Endodermal cell (in vitro differentiated cells): ENCODE data around the gene FNBP1. TPM values are rescaled to one million over a fixed set of nuclear protein-coding genes. Genes with fewer than 3 reads are reported as not detected.
"Not testable (repeated sequence)": the region's sequence is repeated elsewhere in the genome, so short reads cannot be mapped to it uniquely, and the experiment has no call there.

ENCODE experiments used
- DNase-seq: peaks from one replicate; pipeline ENCODE4 v3.0.0-alpha.2; 2017
- H3K27ac ChIP-seq: 2 replicates; pipeline ENCODE4 v1.5.1; 2013; ENCODE audit warnings: mild to moderate bottlenecking, low read depth, low read length, moderate library complexity
- H3K27me3 ChIP-seq: 2 replicates; pipeline ENCODE4 v1.6.1; 2013; ENCODE audit warnings: mild to moderate bottlenecking, low read length, moderate library complexity; ENCODE audit not compliant: insufficient read depth, control insufficient read depth, poor library complexity, severe bottlenecking
- H3K36me3 ChIP-seq: 2 replicates; pipeline ENCODE4 v1.7.0; 2013; ENCODE audit warnings: mild to moderate bottlenecking, low read length, moderate library complexity; ENCODE audit not compliant: control insufficient read depth, insufficient read depth
- H3K4me1 ChIP-seq: one replicate; pipeline ENCODE4 v1.7.0; 2013; ENCODE audit warnings: low read length; ENCODE audit not compliant: control insufficient read depth, insufficient read depth
- H3K4me3 ChIP-seq: 2 replicates; pipeline ENCODE4 v1.5.1; 2013; ENCODE audit warnings: mild to moderate bottlenecking, low read length, moderate library complexity
- H3K9ac ChIP-seq: 2 replicates; pipeline ENCODE4 v1.6.1; 2013; ENCODE audit warnings: mild to moderate bottlenecking, low read length, moderate library complexity; ENCODE audit not compliant: poor library complexity, severe bottlenecking; ENCODE audit errors: extremely low read depth
- H3K9me3 ChIP-seq: 2 replicates; pipeline ENCODE4 v1.6.1; 2013; ENCODE audit warnings: mild to moderate bottlenecking, low read length, moderate library complexity; ENCODE audit not compliant: control insufficient read depth
- H3K27ac Mint-ChIP-seq: 2 replicates; pipeline ENCODE4 v1.8.0; 2020; ENCODE audit warnings: mixed read lengths
- H3K27me3 Mint-ChIP-seq: 2 replicates; pipeline ENCODE4 v1.8.0; 2021; ENCODE audit warnings: mild to moderate bottlenecking, mixed read lengths; ENCODE audit not compliant: insufficient read depth
- H3K36me3 Mint-ChIP-seq: 2 replicates; pipeline ENCODE4 v1.8.0; 2020; ENCODE audit warnings: low read depth, mixed read lengths
- H3K4me1 Mint-ChIP-seq: 2 replicates; pipeline ENCODE4 v1.8.0; 2020; ENCODE audit warnings: mixed read lengths
- H3K4me3 Mint-ChIP-seq: 2 replicates; pipeline ENCODE4 v1.8.0; 2020; ENCODE audit warnings: mild to moderate bottlenecking, moderate library complexity, mixed read lengths
- H3K9me3 Mint-ChIP-seq: 2 replicates; pipeline ENCODE4 v1.8.0; 2020; ENCODE audit warnings: mild to moderate bottlenecking, mixed read lengths
- WGBS, 2 experiments: methylation state at CpG; one replicate each; pipeline versions ENCODE4 v1.1.5 to v1.1.7; 2013; ENCODE audit warnings: missing lambda C conversion rate in 2 of 2, mixed read lengths in 1 of 2; ENCODE audit not compliant: insufficient coverage in 1 of 2, insufficient read length in 1 of 2; 5-methylcytosine and 5-hydroxymethylcytosine counted together
- total RNA-seq, 2 donors: library from RNA; stranded (reverse); fragmentation: NEBNext Ultra II Directional in 1 of 2; extraction: Animal tissue kit (Norgen Biotek cat#: 25700) in 1 of 2; gene quantifications; 2 replicates in 1 of 2; 3 replicates in 1 of 2; pipeline ENCODE4 v1.2.1, GENCODE V29; 2021
- TF ChIP-seq, protein P1 (sequence below): fragments of 200-600 bp; sonication (generic); conservative IDR thresholded peaks from 2 replicates; pipeline ENCODE4 v1.5.0; 2021; ENCODE audit warnings: antibody characterized with exemption, mild to moderate bottlenecking

Gene FNBP1
- total RNA-seq, 2 donors from 2014 or later = 41.4 to 43.3 TPM

DNA sequence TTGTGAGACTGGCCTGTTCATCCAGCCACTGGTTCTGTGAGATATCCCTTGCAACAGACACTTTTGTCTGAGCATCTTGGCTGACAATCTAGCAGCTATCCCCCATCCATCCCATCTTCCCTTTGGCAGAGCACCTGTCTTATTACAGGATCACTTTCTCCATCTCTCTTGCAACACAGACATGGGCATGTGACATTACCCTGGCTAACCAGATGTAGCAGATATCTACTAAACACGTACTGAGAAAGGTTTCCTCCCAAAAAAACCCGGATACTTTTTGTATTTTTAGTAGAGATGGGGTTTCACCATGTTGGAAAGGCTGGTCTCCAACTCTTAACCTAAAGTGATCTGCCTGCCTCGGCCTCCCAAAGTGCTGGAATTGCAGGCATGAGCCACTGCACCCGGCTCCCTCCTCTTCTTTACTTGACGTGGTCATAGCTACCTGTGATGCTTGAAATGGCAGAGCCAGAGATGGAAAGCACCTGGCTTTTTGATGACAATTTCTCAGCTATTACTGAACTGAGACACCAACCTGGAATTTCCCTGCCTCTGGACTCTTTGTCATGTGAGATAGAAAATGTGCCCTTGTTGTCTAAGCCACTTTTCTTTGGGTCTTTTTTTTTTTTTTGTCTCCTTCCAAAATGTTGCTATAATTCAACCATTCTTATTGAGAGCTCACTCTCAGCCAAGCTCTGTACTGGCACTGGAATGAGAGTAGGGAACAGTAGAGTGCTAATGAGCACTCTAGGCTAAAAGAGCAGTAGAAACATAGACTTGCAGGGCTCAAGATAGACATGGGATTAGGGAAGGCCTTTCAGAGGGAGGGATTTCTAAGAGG, 32.6 kb downstream of the FNBP1 start:
- WGBS, 2 experiments = 82 to 95% methylated on average over 3 to 5 of the region's 5 CpGs
- H3K27ac ChIP-seq = no peak overlapping the region

DNA sequence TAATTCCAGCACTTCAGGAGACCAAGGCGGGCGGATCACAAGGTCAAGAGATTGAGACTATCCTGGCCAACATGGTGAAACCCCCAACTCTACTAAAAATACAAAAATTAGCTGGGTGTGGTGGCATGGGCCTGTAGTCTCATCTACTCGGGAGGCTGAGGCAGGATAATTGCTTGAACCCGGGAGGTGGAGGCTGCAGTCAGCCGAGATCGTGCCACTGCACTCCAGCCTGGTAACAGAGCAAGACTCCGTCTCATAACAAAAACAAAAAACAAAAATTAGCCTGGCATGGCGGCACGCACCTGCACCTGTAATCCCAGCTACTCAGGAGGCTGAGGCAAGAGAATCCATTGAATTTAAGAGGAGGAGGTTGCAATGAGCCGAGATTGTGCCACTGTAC, 33.4 kb downstream of the FNBP1 start:
- H3K9ac ChIP-seq, H3K4me1 ChIP-seq, H3K36me3 ChIP-seq, H3K27ac Mint-ChIP-seq, H3K9me3 Mint-ChIP-seq, H3K9me3 ChIP-seq, H3K27ac ChIP-seq, H3K27me3 ChIP-seq, DNase-seq, H3K4me3 Mint-ChIP-seq, H3K4me1 Mint-ChIP-seq, H3K4me3 ChIP-seq, H3K36me3 Mint-ChIP-seq, H3K27me3 Mint-ChIP-seq: not testable (repeated sequence)
- 86 to 87% methylated on average over 6 to 10 of the region's 10 CpGs for WGBS, 2 experiments

More for the DNA sequence above, 32.6 kb downstream of the FNBP1 start:
- Histone ChIP-seq H3K4me1 (no peaks in the 10 kb centered on the region), H3K4me3 (no peak overlapping the region), H3K27me3 (no peaks in the 10 kb centered on the region), H3K9ac (no peak overlapping the region), H3K36me3 (no peaks in the 10 kb centered on the region), H3K9me3 (no peaks in the 10 kb centered on the region)
- Mint-ChIP-seq H3K4me3 (no peak overlapping the region), H3K27me3 (no peaks in the 10 kb centered on the region), H3K36me3 (peaks cover 2% of the 10 kb centered on the region), H3K27ac (no peak overlapping the region), H3K4me1 (no peaks in the 10 kb centered on the region), H3K9me3 (no peaks in the 10 kb centered on the region)
- no peak for DNase-seq
- TF ChIP-seq, protein P1, sequence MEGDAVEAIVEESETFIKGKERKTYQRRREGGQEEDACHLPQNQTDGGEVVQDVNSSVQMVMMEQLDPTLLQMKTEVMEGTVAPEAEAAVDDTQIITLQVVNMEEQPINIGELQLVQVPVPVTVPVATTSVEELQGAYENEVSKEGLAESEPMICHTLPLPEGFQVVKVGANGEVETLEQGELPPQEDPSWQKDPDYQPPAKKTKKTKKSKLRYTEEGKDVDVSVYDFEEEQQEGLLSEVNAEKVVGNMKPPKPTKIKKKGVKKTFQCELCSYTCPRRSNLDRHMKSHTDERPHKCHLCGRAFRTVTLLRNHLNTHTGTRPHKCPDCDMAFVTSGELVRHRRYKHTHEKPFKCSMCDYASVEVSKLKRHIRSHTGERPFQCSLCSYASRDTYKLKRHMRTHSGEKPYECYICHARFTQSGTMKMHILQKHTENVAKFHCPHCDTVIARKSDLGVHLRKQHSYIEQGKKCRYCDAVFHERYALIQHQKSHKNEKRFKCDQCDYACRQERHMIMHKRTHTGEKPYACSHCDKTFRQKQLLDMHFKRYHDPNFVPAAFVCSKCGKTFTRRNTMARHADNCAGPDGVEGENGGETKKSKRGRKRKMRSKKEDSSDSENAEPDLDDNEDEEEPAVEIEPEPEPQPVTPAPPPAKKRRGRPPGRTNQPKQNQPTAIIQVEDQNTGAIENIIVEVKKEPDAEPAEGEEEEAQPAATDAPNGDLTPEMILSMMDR = no peak

DNA sequence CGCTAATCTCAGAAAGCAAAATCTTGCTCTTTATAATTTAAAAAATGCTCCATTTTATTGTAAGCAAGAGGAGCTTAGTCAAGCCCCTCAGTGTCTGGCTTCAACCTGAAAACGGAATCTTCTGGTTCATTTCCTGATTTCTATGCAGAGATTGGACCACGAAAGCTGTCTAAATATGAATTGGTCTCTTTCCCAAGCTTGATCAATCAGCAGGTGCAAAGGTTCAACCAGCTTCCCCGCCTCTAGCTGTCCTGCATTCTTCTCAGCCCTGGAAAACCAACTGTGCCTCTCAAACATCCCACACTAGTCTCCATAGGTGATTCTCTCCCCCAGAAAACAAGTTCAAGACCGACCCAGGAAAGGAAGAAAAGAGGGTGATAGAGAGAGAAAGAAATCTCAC, 34.5 kb downstream of the FNBP1 start:
- Histone ChIP-seq H3K9me3 (no peaks in the 10 kb centered on the region), H3K4me1 (no peaks in the 10 kb centered on the region), H3K36me3 (no peaks in the 10 kb centered on the region), H3K27ac (no peak overlapping the region), H3K4me3 (no peak overlapping the region), H3K27me3 (no peaks in the 10 kb centered on the region), H3K9ac (no peak overlapping the region)
- DNase-seq = no peak
- Mint-ChIP-seq H3K4me1 (no peaks in the 10 kb centered on the region), H3K9me3 (no peaks in the 10 kb centered on the region), H3K4me3 (no peak overlapping the region), H3K27me3 (no peaks in the 10 kb centered on the region), H3K36me3 (peaks cover 2% of the 10 kb centered on the region), H3K27ac (no peak overlapping the region)
- TF ChIP-seq, protein P1 = no peak
- 92 to 96% methylated on average over 2 to 4 of the region's 5 CpGs for WGBS, 2 experiments

GRCh38 chr9:130006952-130007351, 36.0 kb downstream of the FNBP1 start:
- not testable (repeated sequence) for H3K4me1 ChIP-seq, H3K27ac Mint-ChIP-seq, H3K4me1 Mint-ChIP-seq, H3K9me3 ChIP-seq, H3K27me3 ChIP-seq, H3K27ac ChIP-seq, H3K36me3 ChIP-seq, H3K9ac ChIP-seq, H3K4me3 ChIP-seq, H3K36me3 Mint-ChIP-seq, H3K4me3 Mint-ChIP-seq, H3K27me3 Mint-ChIP-seq, DNase-seq, H3K9me3 Mint-ChIP-seq
- WGBS, 2 experiments = 98 to 100% methylated on average over 3 to 5 of the region's 6 CpGs
